ENCODE measurements around the gene ANO8.

The ANO8 gene

DNA sequence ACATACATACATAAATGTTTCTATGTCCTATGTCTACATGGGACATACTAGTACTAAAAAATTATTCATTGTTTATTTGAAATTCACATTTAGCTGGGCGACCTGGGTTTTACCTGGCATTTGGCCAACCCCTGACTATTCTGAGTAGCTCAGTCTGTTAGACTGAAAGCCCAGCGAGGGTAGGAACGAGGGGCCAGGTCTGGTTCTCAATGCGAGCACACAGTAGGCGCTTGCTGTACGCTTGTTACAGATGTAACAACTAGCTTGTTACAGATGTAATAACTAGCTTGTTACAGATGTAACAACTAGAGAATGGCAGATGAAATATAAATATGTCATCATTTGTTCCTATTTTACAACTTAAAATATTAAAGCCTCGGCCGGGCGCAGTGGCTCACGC, 920 bp upstream of the ANO8 start:
- Histone ChIP-seq H3K4me3 (ENCODE audit: low read depth, low read length) (no peak overlapping the region), H3K27ac (no peak overlapping the region), H3K9me3 (ENCODE audit: severe bottlenecking) (no peaks in the 10 kb centered on the region), H3K36me3 (peaks cover 26% of the 10 kb centered on the region), H3K27me3 (ENCODE audit: insufficient read depth, low read depth, severe bottlenecking) (no peaks in the 10 kb centered on the region)
- no peak for DNase-seq
- TF ChIP-seq, protein P1, sequence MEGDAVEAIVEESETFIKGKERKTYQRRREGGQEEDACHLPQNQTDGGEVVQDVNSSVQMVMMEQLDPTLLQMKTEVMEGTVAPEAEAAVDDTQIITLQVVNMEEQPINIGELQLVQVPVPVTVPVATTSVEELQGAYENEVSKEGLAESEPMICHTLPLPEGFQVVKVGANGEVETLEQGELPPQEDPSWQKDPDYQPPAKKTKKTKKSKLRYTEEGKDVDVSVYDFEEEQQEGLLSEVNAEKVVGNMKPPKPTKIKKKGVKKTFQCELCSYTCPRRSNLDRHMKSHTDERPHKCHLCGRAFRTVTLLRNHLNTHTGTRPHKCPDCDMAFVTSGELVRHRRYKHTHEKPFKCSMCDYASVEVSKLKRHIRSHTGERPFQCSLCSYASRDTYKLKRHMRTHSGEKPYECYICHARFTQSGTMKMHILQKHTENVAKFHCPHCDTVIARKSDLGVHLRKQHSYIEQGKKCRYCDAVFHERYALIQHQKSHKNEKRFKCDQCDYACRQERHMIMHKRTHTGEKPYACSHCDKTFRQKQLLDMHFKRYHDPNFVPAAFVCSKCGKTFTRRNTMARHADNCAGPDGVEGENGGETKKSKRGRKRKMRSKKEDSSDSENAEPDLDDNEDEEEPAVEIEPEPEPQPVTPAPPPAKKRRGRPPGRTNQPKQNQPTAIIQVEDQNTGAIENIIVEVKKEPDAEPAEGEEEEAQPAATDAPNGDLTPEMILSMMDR (IDR thresholded peaks at IDR 0.05; ENCODE audit: low read depth, low read length): no peak

DNA sequence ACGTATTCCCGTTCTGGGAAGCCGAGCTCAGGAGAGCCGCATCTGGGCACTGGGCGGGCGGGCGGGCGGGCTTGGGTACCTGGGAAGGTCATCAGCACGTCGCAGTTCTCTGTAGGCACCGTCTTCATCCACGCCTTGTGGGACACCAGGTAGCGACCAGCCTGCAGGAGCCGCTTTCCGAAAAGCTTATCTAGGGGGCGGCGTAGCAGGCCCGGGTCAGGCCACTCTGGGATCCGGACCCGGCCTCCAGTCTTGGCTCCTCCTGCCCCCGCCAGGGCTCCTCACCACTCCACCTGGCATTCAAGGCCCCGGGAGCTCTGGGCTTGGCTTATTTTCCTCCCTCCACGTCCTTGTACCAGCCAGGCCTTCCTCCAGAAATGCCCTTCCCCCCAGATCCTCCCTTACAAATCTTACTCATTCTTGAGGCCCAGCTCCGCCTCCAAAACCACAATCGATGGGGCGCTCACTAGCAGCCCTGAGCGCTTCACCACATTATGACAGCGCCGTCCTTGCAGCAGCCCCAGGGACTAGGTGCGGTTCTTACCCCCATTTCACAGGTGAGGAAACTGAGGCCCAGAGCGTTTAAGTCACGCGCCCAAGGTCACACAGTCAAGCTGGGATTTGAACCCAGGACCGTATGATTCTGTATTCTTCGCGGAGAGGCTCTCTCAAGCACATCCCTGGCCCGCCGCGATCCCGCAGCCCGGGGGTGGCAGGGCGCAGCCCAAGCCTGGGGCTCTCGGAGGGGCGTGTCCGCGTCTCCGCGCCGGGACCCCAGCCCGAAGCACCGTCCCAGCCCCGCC, 843 bp downstream of the ANO8 start:
- no peaks in the 10 kb centered on the region for H3K27me3 ChIP-seq (ENCODE audit: insufficient read depth, low read depth, severe bottlenecking)
- H3K9me3 ChIP-seq (ENCODE audit: severe bottlenecking): no peaks in the 10 kb centered on the region
- H3K36me3 ChIP-seq: peaks cover 25% of the 10 kb centered on the region
- no peak for DNase-seq
- TF ChIP-seq, protein P1 (IDR thresholded peaks at IDR 0.05; ENCODE audit: low read depth, low read length): no peak
- peak overlapping the region; percentile 95 for H3K27ac ChIP-seq
- peak overlapping the region; percentile 77 for H3K4me3 ChIP-seq (ENCODE audit: low read depth, low read length)

DNA sequence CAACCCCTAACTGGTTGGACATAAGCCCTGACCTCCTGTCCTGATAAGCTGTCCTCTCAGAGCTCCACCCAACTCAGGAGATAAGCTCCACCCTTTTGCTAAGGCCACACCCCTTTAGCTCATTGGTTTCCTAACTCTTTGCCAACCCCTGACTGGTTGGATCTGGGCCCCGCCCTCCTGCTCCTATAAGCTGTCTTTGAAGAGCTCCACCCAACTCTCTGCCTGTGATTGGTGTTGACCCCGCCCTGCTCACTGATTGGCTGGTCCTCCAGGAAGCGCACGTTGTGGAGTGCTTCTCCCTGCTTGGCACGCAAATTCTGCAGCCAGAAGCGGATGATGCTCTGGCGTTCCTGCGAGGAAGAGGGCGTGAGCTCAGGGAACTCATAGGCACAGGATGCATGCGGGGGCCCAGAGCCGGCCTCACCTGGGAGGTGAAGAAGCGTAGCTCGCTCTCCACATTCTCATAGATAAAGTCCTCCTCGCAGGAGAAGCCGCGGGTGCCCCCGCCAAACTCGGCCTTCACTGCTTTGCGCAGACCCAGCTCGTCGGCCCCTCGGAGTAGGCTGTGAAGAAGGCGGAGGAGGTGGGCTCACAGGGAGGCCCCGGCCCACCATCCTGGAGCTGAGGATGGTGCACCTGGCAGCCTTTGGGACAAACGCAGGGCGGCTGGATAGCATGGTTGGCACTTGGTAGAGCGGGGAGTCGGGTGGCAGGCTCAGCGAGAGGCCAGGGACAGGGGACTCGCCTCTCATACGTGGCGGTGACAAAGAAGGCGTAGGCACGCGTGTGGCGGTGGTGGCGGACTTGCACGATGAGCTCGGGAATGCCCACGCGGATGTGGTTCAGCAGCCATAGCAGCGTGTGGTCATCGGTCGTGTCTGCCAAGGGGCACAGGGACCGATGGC, 1.7 kb downstream of the ANO8 start:
- peak; percentile 75 for DNase-seq
- H3K27me3 ChIP-seq (ENCODE audit: insufficient read depth, low read depth, severe bottlenecking): no peaks in the 10 kb centered on the region
- H3K9me3 ChIP-seq (ENCODE audit: severe bottlenecking): no peaks in the 10 kb centered on the region
- H3K27ac ChIP-seq: no peak overlapping the region
- no peak overlapping the region for H3K4me3 ChIP-seq (ENCODE audit: low read depth, low read length)
- H3K36me3 ChIP-seq: peaks cover 20% of the 10 kb centered on the region
- TF ChIP-seq, protein P1 (IDR thresholded peaks at IDR 0.05; ENCODE audit: low read depth, low read length): no peak

DNA sequence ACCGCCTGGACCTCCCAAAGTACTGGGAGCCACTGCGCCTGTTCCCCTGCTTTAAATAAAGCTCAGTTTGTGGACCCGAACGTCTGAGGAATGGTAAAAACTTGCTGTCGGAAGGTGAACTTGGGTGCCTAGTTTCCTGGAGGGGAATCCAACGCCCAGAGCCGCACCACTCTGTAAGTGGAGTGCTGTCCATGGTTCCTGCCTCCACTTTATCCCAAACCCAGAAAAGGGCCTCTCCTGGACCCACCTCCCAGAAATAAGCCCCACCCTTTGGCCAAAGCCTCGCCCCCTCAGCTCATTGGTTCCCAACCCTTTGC, 2.3 kb downstream of the ANO8 start:
- TF ChIP-seq, protein P1 (IDR thresholded peaks at IDR 0.05; ENCODE audit: low read depth, low read length): no peak
- no peak overlapping the region for H3K4me3 ChIP-seq (ENCODE audit: low read depth, low read length)
- DNase-seq: no peak
- peaks cover 24% of the 10 kb centered on the region for H3K36me3 ChIP-seq
- H3K9me3 ChIP-seq (ENCODE audit: severe bottlenecking): no peaks in the 10 kb centered on the region
- no peak overlapping the region for H3K27ac ChIP-seq
- H3K27me3 ChIP-seq (ENCODE audit: insufficient read depth, low read depth, severe bottlenecking): no peaks in the 10 kb centered on the region

DNA sequence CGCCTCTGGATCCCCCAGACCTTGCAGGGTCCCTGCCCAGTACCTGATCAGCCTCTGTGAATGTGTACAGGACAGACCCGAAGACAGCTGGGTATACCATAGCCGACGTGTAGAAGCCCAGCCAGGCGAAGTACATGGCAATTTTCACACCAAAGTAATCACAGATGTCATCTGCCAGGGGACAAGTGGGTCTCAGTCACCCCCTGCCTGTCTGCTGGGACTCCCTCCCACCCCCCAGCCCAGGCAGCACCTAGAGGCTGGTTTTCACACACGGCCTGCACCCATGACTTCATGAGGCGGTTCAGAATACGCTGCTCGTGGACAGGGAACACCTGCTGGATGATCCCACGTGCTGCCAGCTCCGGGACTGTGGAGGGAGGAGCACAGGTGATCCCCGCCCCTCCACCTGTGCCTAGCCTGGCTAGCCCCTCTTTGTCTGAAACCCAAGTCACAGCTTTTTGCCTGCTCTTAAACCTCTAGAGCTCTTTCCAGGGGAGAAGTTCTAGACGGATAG, 3.6 kb downstream of the ANO8 start:
- TF ChIP-seq, protein P1 (IDR thresholded peaks at IDR 0.05; ENCODE audit: low read depth, low read length): no peak
- peak; percentile 48 for DNase-seq
- H3K9me3 ChIP-seq (ENCODE audit: severe bottlenecking): no peaks in the 10 kb centered on the region
- no peak overlapping the region for H3K4me3 ChIP-seq (ENCODE audit: low read depth, low read length)
- peaks cover 36% of the 10 kb centered on the region for H3K36me3 ChIP-seq
- no peaks in the 10 kb centered on the region for H3K27me3 ChIP-seq (ENCODE audit: insufficient read depth, low read depth, severe bottlenecking)
- H3K27ac ChIP-seq: no peak overlapping the region

Measured in WERI-Rb-1 (cell line).